GM18907 (cell line): ENCODE results near the gene GUCY1A2.

Experiments used
- ATAC-seq: cut with Tn5 transposase; IDR thresholded peaks from one replicate; pipeline ENCODE4 v1.9.1; 2021; ENCODE audit warnings: mild to moderate bottlenecking, moderate library complexity; ENCODE audit not compliant: unreplicated experiment

The GUCY1A2 gene

DNA sequence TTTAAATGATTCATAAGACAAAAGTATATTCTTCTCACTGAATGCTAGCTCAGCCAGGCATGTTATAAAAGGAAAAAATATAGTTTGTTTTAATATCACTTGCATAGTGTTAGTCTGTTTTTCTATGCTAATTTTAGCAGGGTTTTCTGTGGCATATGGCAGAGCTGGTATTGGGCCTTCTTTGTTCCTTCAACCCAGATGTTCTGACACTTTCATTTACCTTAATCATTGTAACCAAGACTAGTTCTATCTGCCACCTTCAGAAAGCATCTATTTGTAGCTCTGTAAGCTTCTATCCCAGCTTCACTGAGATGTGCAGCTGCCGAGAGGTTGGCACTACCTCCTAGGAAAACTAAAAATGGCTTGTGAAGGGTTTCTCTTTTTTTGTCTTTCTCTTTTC, 338.7 kb downstream of the GUCY1A2 start:
- ATAC-seq: no peak

DNA sequence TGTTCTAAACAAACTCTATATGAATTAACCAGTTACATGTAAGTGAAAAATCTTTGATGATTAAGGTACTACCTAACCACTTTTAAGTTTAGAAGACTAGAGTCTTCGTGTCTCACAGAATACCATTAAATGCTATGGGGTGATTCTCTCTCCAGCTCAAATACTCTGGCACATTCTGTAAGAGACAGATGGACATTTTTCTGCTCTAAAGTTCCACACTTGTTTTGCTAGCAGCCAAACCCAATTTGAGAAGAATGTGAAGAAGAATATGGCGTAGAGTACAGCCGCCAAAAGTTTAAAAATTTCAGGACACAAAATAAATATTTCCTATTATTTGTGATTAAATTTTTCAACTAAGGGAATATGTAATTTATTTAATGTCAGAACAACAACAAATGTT, 339.1 kb downstream of the GUCY1A2 start:
- no peak for ATAC-seq

DNA sequence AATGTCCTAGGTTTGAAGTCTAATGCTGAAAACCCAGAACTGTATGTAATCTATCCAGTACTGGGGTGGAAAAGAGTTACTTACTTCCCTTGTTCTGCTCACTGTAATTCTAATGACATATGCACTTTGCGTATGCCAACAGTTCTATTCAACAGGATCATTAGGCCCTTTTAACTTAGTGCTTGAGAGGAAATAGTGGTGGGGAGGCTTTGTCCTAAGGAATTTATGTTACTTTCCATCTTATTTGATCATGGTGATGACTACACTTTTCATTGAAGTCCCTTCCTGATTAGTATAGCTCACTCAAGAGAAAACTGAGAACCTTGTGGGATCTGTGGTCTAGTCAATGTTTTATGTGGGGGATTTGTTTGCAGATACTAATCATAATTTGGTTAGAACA, 348.2 kb downstream of the GUCY1A2 start:
- no peak for ATAC-seq

DNA sequence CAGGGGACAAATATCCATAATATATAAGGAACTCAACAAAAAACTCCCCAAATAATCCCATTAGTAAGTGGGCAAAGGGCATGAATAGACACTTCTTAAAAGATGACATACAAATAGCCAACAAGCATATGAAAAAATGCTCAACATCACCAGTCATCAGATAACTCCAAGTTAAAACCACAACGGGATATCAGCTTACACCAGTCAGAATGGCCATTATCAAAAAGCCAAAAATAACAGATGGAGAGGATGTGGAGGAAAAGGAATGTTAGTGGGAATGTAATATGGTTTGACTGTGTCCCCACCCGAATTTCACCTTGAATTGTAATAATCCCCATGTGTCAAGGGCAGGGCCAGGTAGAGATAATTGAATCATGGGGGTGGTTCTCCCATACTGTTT, 350.1 kb downstream of the GUCY1A2 start:
- ATAC-seq: no peak

DNA sequence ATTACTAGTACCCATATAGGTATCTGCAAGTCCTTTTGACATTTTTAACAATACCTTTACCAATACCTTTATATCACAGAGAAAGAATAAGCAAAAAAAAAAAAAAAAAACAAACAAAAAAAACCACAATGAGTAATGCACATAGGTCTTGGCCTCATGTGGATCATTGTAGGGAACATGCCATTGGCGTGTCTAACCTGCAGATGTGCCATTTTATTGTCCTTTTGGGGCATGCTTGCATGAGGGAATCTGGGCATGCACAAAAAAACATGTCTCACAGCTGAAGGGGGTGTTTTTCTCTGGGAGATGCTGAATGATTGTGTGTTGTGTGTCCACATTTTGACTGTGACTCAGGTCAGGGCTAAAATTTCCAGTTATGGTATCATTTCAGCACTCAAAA, 361.6 kb downstream of the GUCY1A2 start:
- ATAC-seq: no peak

DNA sequence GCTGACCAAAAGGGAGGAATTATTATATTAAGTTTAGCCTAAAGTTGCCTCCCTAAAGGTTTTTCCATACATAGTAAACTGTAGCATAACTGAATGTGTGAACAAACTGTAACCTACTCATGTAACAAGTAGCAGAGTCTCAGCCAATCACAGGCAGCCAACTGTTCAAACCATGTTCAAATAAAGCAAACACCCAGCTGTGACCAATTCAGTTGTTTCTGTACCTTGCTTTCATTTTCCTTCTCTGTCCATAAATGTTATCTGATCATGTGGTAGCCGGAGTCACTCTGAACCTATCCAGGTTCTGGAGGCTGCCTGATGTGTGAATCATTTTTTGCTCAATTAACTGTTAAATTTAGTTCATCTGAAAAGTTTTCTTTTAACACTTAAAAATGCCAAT, 373.5 kb downstream of the GUCY1A2 start:
- ATAC-seq: no peak

DNA sequence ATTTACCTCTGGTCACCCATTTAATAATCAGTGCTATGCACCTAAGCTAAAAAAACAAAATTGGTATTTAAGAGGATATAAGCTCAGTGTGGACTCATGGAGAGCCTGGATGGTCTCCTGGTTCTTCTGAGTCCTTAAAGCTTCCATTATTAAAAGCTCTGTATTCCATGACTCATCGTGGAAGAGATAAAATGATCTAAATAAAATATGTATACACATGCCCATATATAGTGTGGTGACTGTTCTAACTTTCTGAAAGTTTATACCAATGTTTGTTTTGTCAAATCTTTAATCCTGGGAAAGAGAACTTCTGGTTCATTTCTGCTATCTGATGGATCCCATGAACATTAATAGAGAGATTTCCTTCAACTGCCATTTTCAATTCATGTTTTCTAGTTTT, 375.9 kb downstream of the GUCY1A2 start:
- ATAC-seq: no peak

DNA sequence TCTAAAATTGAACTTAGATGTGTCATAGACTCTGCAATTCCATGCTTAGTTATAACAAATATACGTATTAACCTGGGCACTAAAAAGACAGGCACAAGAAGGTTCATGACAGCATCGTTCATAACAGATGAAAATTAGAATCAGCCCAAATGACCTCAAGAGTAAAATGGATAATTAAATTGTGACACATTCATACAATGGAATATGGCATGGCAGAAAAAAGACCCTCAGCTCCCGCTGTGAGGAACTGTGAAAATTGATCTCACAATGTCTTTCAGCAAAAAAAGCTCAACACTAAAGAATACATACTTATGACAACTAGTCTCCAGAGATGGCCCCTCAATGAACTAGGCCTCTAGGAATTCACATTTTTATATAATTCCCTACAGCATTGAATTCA, 386.0 kb downstream of the GUCY1A2 start:
- no peak for ATAC-seq

DNA sequence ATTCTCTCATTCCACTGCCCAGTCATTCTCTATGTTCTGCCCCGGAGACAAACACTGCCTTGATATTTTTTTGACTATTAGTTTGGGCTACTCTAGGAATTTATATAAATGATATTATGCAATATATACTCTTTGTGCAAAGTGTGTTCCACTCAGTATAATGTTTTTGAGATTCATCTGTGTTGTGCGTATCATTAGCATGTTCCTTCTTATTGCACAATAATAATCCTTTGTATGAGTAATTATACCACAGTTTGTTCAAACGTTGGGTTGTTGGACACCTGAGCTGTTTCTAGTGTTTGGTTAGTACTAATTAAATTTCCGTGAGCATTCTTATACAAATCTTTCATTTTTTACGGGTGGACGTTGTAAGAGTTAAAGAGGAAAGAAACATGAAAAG, 390.6 kb downstream of the GUCY1A2 start:
- ATAC-seq: no peak

DNA sequence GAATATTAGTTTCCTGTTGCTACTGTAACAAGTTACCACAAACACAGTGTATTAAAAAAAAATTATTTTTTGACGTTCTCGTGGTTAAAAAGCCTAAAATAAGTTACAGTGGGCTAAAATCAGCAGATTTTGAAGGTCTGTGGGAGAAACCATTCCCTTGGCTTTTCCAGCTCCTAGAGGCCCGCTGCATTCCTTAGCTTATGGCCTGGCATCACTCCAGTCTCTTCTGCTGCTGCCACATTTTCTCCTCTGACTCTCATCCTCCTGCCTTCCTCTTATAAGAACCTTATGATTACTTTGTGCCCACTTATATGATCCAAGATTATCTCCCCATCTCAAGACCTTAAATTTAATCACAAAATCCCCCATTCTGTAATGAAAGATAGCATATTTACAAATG, 392.7 kb downstream of the GUCY1A2 start:
- ATAC-seq: no peak

DNA sequence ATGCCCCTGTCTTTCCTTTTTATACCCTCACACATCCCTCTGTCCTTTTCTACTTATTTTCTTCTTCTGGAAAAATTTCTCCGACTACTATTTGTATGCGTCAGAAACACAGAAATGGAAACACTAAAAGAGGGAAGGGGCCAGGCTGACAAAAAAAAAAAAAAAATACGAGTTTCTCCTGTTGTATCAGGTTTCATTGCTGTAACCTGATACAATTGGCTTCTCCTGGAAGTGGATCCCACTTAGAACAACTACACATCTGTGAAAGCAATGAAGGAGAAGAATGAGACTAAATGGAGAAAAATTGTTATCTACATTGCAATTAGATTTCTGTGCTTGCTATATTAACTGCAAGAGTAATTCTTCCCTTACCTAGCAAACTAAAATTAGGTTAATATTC, 393.9 kb downstream of the GUCY1A2 start:
- no peak for ATAC-seq
